Head of caudate nucleus (tissue), 42 donors: ENCODE measurements around the gene ADM2.

Experiments
- DNase-seq, 42 donors: peaks; one replicate each; pipeline versions ENCODE4 v3.0.0 to v3.0.0-alpha.2; 2020 to 2021; ENCODE audit warnings: mixed read lengths in 7 of 42
- intact Hi-C: fragments of 100-400 bp; cut with DNase I; formaldehyde crosslinking; loops from one replicate; pipeline ENCODE4 v1.15.0; 2022

The ADM2 gene

GRCh38 chr22:50443801-50444625 is 37.3 kb upstream of the ADM2 start:
- intact Hi-C loops = no loop called here
- peak in 1 of 42 donors; percentile 37 for DNase-seq

GRCh38 chr22:50444663-50445062 is 36.7 kb upstream of the ADM2 start:
- intact Hi-C loops = no loop called here
- no peak for DNase-seq

- intact Hi-C loops = no loop called here
- peak in 6 of 42 donors; percentile 30 to 52 (median 44) for DNase-seq
Observed at GRCh38 chr22:50445071-50445879, 36.1 kb upstream of the ADM2 start.

- DNase-seq = no peak
- intact Hi-C loops = no loop called here
Observed at GRCh38 chr22:50445880-50446707, 35.2 kb upstream of the ADM2 start.

- intact Hi-C loops = no loop called here
- DNase-seq = no peak
Observed at GRCh38 chr22:50446708-50447575, 34.4 kb upstream of the ADM2 start.

- intact Hi-C loops = no loop called here
- DNase-seq = no peak
Observed at GRCh38 chr22:50447576-50448551, 33.5 kb upstream of the ADM2 start.

- DNase-seq = no peak
- intact Hi-C loops = no loop called here
Observed at GRCh38 chr22:50452649-50453048, 28.7 kb upstream of the ADM2 start.

- intact Hi-C loops = no loop called here
Observed at GRCh38 chr22:50454556-50455075, 26.7 kb upstream of the ADM2 start.

GRCh38 chr22:50455201-50455600 is 26.1 kb upstream of the ADM2 start:
- intact Hi-C loops = no loop called here
- no peak for DNase-seq

More at GRCh38 chr22:50454556-50455075, 26.7 kb upstream of the ADM2 start:
- DNase-seq = no peak

- no peak for DNase-seq
- intact Hi-C loops = no loop called here
Observed at GRCh38 chr22:50456026-50456425, 25.3 kb upstream of the ADM2 start.

- no peak for DNase-seq
- intact Hi-C loops = no loop called here
Observed at GRCh38 chr22:50456466-50457234, 24.7 kb upstream of the ADM2 start.

GRCh38 chr22:50459016-50459415 is 22.3 kb upstream of the ADM2 start:
- no peak for DNase-seq
- intact Hi-C loops = no loop called here

- DNase-seq = no peak
- intact Hi-C loops = no loop called here
Observed at GRCh38 chr22:50459496-50460140, 21.7 kb upstream of the ADM2 start.

- intact Hi-C loops = no loop called here
- no peak for DNase-seq
Observed at GRCh38 chr22:50460938-50461337, 20.4 kb upstream of the ADM2 start.

GRCh38 chr22:50461536-50461935 is 19.8 kb upstream of the ADM2 start:
- intact Hi-C loops = no loop called here
- no peak for DNase-seq

GRCh38 chr22:50461979-50462540 is 19.3 kb upstream of the ADM2 start:
- DNase-seq = no peak
- intact Hi-C loops = no loop called here
